CD4-positive, alpha-beta T cell treated with Interleukin-4 for 4 hours (primary cell): ENCODE measurements around the gene JAZF1.
A peak's percentile ranks its signal among the peaks of the same experiment; 100 is the strongest.
"Not testable (repeated sequence)": the region's sequence is repeated elsewhere in the genome, so short reads cannot be mapped to it uniquely, and the experiment has no call there.

Experiments
- DNase-seq: peaks from one replicate; pipeline ENCODE4 v3.0.0-alpha.2; 2020

Gene JAZF1

GRCh38 chr7:28033386-28033785 lies 147.2 kb downstream of the JAZF1 start:
- no peak for DNase-seq

- no peak for DNase-seq
Measured at GRCh38 chr7:28032738-28033380, 147.7 kb downstream of the JAZF1 start.

GRCh38 chr7:28029051-28029450 lies 151.5 kb downstream of the JAZF1 start:
- no peak for DNase-seq

- no peak for DNase-seq
Measured at GRCh38 chr7:28028471-28028870, 152.1 kb downstream of the JAZF1 start.

- no peak for DNase-seq
Measured at GRCh38 chr7:28026237-28026636, 154.4 kb downstream of the JAZF1 start.

GRCh38 chr7:28024786-28025334 lies 155.7 kb downstream of the JAZF1 start:
- DNase-seq: no peak

- peak; percentile 51 for DNase-seq
Measured at GRCh38 chr7:28020302-28020940, 160.2 kb downstream of the JAZF1 start.

GRCh38 chr7:28018856-28019465 lies 161.6 kb downstream of the JAZF1 start:
- no peak for DNase-seq

GRCh38 chr7:28018446-28018845 lies 162.1 kb downstream of the JAZF1 start:
- DNase-seq: no peak

- no peak for DNase-seq
Measured at GRCh38 chr7:28018020-28018419, 162.6 kb downstream of the JAZF1 start.

GRCh38 chr7:28017372-28017771 lies 163.2 kb downstream of the JAZF1 start:
- no peak for DNase-seq

GRCh38 chr7:28016297-28016696 lies 164.3 kb downstream of the JAZF1 start:
- DNase-seq: no peak

- no peak for DNase-seq
Measured at GRCh38 chr7:28015169-28015568, 165.4 kb downstream of the JAZF1 start.

GRCh38 chr7:28014340-28014739 lies 166.3 kb downstream of the JAZF1 start:
- DNase-seq: not testable (repeated sequence)

- DNase-seq: no peak
Measured at GRCh38 chr7:28013441-28013840, 167.2 kb downstream of the JAZF1 start.

- DNase-seq: no peak
Measured at GRCh38 chr7:28013019-28013418, 167.6 kb downstream of the JAZF1 start.

- DNase-seq: no peak
Measured at GRCh38 chr7:28008911-28009310, 171.7 kb downstream of the JAZF1 start.

GRCh38 chr7:28008171-28008570 lies 172.4 kb downstream of the JAZF1 start:
- no peak for DNase-seq

GRCh38 chr7:28006491-28006890 lies 174.1 kb downstream of the JAZF1 start:
- DNase-seq: no peak

GRCh38 chr7:28005847-28006231 lies 174.8 kb downstream of the JAZF1 start:
- no peak for DNase-seq

GRCh38 chr7:28005075-28005846 lies 175.3 kb downstream of the JAZF1 start:
- DNase-seq: no peak

- DNase-seq: no peak
Measured at GRCh38 chr7:28003408-28003807, 177.2 kb downstream of the JAZF1 start.

GRCh38 chr7:28002638-28003037 lies 178.0 kb downstream of the JAZF1 start:
- no peak for DNase-seq
